Prostate gland (tissue), 2 donors: Measurements from ENCODE around the gene RFXANK. TPM values are rescaled to one million over a fixed set of nuclear protein-coding genes. Genes with fewer than 3 reads are reported as not detected.

ENCODE experiments used
- DNase-seq: peaks from one replicate; pipeline ENCODE4 v3.0.0-alpha.2; 2019; ENCODE audit warnings: low spot score
- H3K27ac ChIP-seq, 2 donors: fragments of 200-600 bp; sonication (generic); 2 replicates each; pipeline ENCODE4 v1.5.1; 2017 to 2019
- H3K27me3 ChIP-seq: fragments of 200-600 bp; sonication (generic); replicated peaks from 2 replicates; pipeline ENCODE4 v1.5.1; 2019; ENCODE audit not compliant: insufficient read depth
- H3K36me3 ChIP-seq, 2 donors: fragments of 200-600 bp; sonication (generic); 1 replicate in 1 of 2; 2 replicates in 1 of 2; pipeline versions ENCODE4 v1.5.1 to v1.8.1; 2017 to 2019
- H3K4me1 ChIP-seq: fragments of 200-600 bp; sonication (generic); replicated peaks from 2 replicates; pipeline ENCODE4 v1.5.1; 2019
- H3K4me3 ChIP-seq, 2 donors: fragments of 200-600 bp; sonication (generic); 2 replicates each; pipeline ENCODE4 v1.5.1; 2017 to 2019
- H3K9me3 ChIP-seq: fragments of 200-600 bp; sonication (generic); 2 replicates; pipeline ENCODE4 v1.5.1; 2017
- POLR2A ChIP-seq: fragments of 450-650 bp; IDR thresholded peaks from one replicate; pipeline ENCODE4 v1.6.1; 2016; ENCODE audit warnings: antibody characterized with exemption, mild to moderate bottlenecking
- POLR2AphosphoS5 ChIP-seq: sonication (generic); formaldehyde crosslinking; IDR thresholded peaks from one replicate; pipeline ENCODE4 v1.6.1; 2017; ENCODE audit warnings: antibody characterized with exemption
- WGBS: methylation state at CpG from one replicate; pipeline ENCODE4 v1.1.5; 2018; 5-methylcytosine and 5-hydroxymethylcytosine counted together
- intact Hi-C: fragments of 100-400 bp; cut with DNase I; formaldehyde crosslinking; loops from one replicate; pipeline ENCODE4 v1.14.2; 2022
- total RNA-seq, 2 donors: library from RNA; depleted of rRNA; stranded (reverse); fragments of >200 nt; gene quantifications; one replicate each; pipeline ENCODE4 v1.1.0, GENCODE V29; 2016
- TF ChIP-seq, protein P1 (sequence below), 4 experiments: fragments of 200-600 bp in 2 of 4; fragments of 450-650 bp in 2 of 4; sonication (generic) in 2 of 4; IDR thresholded peaks; 1 replicate in 3 of 4; 2 replicates in 1 of 4; pipeline ENCODE4 v1.5.1; 2016 to 2019; ENCODE audit warnings: antibody characterized with exemption in 4 of 4, mild to moderate bottlenecking in 2 of 4, moderate library complexity in 2 of 4

Gene RFXANK
- total RNA-seq, 2 donors from 2014 or later, result 44.2 to 46.3 TPM

DNA sequence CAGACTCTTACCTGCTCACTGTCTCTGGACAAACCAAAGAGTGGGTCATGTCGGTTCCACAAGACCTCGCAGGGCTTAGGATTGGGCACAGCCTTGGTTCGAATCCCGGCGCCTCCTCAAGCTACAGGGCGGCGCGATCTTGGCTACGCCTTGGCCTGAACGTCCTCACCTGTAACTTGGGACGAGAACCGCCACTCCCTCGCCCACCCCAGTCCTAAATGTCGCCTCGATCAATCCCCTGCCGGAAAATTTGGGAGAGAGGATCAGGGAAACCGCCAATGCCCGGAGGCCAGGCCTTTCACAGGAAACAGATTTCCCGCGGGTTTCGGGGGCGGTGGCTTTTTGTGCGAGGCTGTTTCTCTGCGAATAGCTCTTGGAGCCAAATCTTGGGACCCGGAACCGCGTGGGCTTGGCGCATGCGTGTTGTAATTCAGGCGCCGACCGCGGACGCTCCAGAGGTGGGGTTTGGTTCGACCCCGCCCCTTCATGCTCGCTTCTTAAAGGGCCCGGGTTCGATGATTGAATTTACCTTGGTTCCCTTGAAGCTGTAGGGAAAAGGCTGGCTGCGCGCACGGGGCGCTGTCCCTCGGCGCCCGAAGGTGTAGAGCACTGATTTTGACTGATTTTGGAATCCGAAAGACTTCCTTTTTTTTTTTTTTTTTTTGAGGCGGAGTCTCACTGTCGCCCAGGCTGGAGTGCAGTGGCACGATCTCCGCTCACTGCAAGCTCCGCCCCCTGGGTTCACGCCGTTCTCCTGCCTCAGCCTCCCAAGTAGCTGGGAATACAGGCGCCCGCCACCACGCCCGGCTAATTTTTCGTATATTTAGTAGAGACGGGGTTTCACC lies 11.2 kb downstream of the RFXANK start, which contains the start of gene NR2C2AP:
TSS of gene NR2C2AP (minus strand) at position 403 of the 845 bp plus-strand sequence. CDS start at position 49, 354 bp downstream.
- TF ChIP-seq, protein P1, sequence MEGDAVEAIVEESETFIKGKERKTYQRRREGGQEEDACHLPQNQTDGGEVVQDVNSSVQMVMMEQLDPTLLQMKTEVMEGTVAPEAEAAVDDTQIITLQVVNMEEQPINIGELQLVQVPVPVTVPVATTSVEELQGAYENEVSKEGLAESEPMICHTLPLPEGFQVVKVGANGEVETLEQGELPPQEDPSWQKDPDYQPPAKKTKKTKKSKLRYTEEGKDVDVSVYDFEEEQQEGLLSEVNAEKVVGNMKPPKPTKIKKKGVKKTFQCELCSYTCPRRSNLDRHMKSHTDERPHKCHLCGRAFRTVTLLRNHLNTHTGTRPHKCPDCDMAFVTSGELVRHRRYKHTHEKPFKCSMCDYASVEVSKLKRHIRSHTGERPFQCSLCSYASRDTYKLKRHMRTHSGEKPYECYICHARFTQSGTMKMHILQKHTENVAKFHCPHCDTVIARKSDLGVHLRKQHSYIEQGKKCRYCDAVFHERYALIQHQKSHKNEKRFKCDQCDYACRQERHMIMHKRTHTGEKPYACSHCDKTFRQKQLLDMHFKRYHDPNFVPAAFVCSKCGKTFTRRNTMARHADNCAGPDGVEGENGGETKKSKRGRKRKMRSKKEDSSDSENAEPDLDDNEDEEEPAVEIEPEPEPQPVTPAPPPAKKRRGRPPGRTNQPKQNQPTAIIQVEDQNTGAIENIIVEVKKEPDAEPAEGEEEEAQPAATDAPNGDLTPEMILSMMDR (IDR thresholded peaks at IDR 0.05), result no peak
- TF ChIP-seq POLR2A, result no peak
- peak; percentile 95 for TF ChIP-seq POLR2AphosphoS5
- Histone ChIP-seq H3K27ac (peak within 1 kb of the TSS; percentile 62 to 68), H3K27me3 (no peaks in the 10 kb centered on the region), H3K36me3 (no peaks in the 10 kb centered on the region), H3K9me3 (no peaks in the 10 kb centered on the region), H3K4me1 (peaks cover 8% of the 10 kb centered on the region), H3K4me3 (peak within 1 kb of the TSS; percentile 44 to 53)
- intact Hi-C loops, result no loop called here
- peak; percentile 84 for DNase-seq
- 8% methylated on average over 60 of the region's 60 CpGs for WGBS

DNA sequence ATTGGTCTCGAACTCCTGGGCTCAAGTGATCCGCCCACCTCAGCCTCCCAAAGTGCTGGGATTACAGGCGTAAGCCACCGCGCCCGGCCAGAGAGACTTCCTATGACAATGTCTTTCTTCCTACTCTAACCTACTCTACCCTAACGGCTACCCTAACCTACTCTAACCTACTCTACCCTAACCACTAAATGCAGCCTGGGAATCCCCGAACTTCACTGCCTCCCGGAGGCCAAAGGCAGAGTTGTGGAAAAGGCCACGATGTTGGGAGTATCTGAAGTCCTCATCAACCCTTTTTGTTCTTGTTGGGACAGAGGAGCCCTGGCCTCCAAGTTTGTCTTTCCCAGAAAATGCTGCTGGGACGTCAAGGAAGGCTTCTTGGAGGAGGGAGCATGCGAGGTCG lies 12.1 kb downstream of the RFXANK start:
- Histone ChIP-seq H3K4me1 (peaks cover 8% of the 10 kb centered on the region), H3K27me3 (no peaks in the 10 kb centered on the region), H3K9me3 (no peaks in the 10 kb centered on the region), H3K27ac (no peak overlapping the region), H3K4me3 (no peak overlapping the region), H3K36me3 (no peaks in the 10 kb centered on the region)
- TF ChIP-seq POLR2A (no peak), POLR2AphosphoS5 (no peak)
- TF ChIP-seq, protein P1 (IDR thresholded peaks at IDR 0.05), result no peak
- 69% methylated on average over 13 of the region's 13 CpGs for WGBS
- DNase-seq, result no peak
- intact Hi-C loops, result no loop called here

DNA sequence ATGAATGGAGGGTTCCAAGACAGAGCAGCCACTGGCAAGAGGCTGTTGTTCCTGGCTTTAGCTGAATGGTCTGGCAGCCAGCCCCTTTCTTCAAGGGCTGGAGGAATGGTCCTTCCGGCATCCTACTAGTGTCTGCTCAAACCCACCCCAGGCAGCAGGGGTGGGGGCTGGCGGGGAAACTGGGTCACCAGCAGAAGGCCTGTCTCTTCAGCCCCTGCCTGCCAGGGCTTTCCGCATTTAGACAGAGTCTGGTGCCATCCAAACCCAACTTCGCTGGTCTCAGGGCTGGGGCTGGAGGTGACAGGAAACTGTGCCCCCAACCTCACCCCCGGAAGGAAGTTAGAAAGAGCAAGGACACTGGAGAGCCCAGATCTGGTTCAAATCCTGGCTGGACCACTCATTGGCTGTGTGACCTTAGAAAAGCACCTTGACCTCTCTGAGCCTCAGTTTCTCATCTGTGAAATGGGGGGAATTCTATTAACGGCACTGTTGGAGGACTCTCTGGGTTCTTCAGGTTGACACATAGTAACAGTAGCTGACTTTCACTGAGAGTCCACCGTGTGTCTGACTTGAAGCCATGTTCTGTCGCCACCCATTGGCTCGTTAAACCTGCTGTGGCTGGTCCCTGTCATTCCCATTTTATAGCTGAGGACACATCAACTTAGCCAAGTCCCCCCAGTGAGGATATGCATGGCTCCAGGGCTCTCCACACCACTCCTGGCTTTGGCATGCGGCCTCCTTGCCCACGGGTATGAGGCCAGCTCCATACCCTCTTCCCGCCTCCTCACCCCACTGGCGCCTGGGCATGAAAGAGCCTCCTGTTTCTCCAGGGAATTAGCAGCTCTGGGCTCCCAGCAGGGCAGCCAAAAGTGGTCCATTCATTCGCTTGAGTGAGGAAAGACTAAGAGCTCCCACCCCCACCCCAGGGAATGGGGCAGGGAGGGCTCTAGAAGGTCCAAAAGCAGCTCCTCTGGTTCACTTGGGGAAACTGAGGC lies 13.7 kb downstream of the RFXANK start:
- no peak for DNase-seq
- H3K27me3 ChIP-seq, result no peaks in the 10 kb centered on the region
- no peaks in the 10 kb centered on the region for H3K9me3 ChIP-seq
- no peak overlapping the region for H3K4me3 ChIP-seq
- TF ChIP-seq POLR2AphosphoS5 (no peak), POLR2A (no peak)
- TF ChIP-seq, protein P1 (IDR thresholded peaks at IDR 0.05), result no peak
- WGBS, result 43% methylated on average over 14 of the region's 14 CpGs
- no peaks in the 10 kb centered on the region for H3K36me3 ChIP-seq
- H3K27ac ChIP-seq, result no peak overlapping the region
- H3K4me1 ChIP-seq, result peaks cover 8% of the 10 kb centered on the region
- intact Hi-C loops, result no loop called here

DNA sequence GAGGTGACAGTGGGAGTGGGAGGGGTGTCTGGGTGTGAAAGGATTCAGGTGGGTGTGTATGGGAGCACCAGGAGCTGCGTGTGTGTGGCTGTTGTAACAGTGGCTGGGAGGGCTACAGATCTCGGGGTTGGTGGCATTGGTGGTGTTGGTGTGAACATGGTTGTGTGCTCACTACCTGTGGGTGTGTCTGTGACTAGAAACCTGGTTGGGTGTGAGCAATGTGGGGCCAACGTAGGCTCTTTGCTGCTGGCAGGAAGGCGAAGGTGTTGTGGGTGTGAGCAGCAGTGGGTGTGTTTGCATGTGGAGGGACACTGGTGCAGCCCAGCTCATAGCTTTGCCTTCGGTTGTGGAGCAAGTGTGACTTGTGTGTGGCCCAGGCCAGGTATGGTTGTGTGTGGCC lies 14.9 kb downstream of the RFXANK start:
- peaks cover 8% of the 10 kb centered on the region for H3K27me3 ChIP-seq
- H3K4me1 ChIP-seq, result peaks cover 8% of the 10 kb centered on the region
- intact Hi-C loops, result no loop called here
- no peak for DNase-seq
- no peaks in the 10 kb centered on the region for H3K36me3 ChIP-seq
- no peak overlapping the region for H3K4me3 ChIP-seq
- no peaks in the 10 kb centered on the region for H3K9me3 ChIP-seq
- H3K27ac ChIP-seq, result no peak overlapping the region
- TF ChIP-seq POLR2A, result no peak
- TF ChIP-seq, protein P1 (IDR thresholded peaks at IDR 0.05), result no peak
- TF ChIP-seq POLR2AphosphoS5, result no peak
- WGBS, result 72% methylated on average over 5 of the region's 5 CpGs
